Glutamatergic neuron (in vitro differentiated cells): ENCODE results near the gene PCGF5. TPM values are rescaled to one million over a fixed set of nuclear protein-coding genes. Genes with fewer than 3 reads are reported as not detected.
"Not testable (repeated sequence)": the region's sequence is repeated elsewhere in the genome, so short reads cannot be mapped to it uniquely, and the experiment has no call there.

Experiments
- DNase-seq: peaks from one replicate; pipeline ENCODE4 v3.0.0; 2022
- H3K27ac Mint-ChIP-seq: one replicate; pipeline ENCODE4 v1.8.0; 2020; ENCODE audit warnings: mild to moderate bottlenecking, mixed read lengths, inconsistent platforms; ENCODE audit not compliant: unreplicated experiment
- H3K27me3 Mint-ChIP-seq: one replicate; pipeline ENCODE4 v1.8.0; 2020; ENCODE audit warnings: mild to moderate bottlenecking, moderate library complexity, mixed read lengths, inconsistent platforms; ENCODE audit not compliant: unreplicated experiment
- H3K36me3 Mint-ChIP-seq: one replicate; pipeline ENCODE4 v1.8.0; 2020; ENCODE audit warnings: mild to moderate bottlenecking, mixed read lengths, inconsistent platforms; ENCODE audit not compliant: unreplicated experiment
- H3K4me1 Mint-ChIP-seq: one replicate; pipeline ENCODE4 v1.8.0; 2020; ENCODE audit warnings: mild to moderate bottlenecking, low read depth, mixed read lengths, inconsistent platforms; ENCODE audit not compliant: unreplicated experiment
- H3K4me3 Mint-ChIP-seq: one replicate; pipeline ENCODE4 v1.8.0; 2020; ENCODE audit warnings: mild to moderate bottlenecking, mixed read lengths, inconsistent platforms; ENCODE audit not compliant: unreplicated experiment
- H3K9me3 Mint-ChIP-seq: one replicate; pipeline ENCODE4 v1.8.0; 2020; ENCODE audit warnings: mild to moderate bottlenecking, moderate library complexity, mixed read lengths, inconsistent platforms; ENCODE audit not compliant: unreplicated experiment
- CTCF ChIP-seq: fragments of 200-600 bp; sonication (generic); IDR thresholded peaks from one replicate; pipeline ENCODE4 v1.5.0; 2021; ENCODE audit not compliant: partially characterized antibody, unreplicated experiment
- total RNA-seq: library from RNA; stranded (reverse); fragmentation: NEBNext Ultra II Directional; extraction: Animal tissue kit (Norgen Biotek cat#: 25700); gene quantifications from one replicate; pipeline ENCODE4 v1.2.1, GENCODE V29; 2021; ENCODE audit not compliant: unreplicated experiment

Gene PCGF5
- total RNA-seq, 1 donor from 2014 or later: 3.0 TPM

GRCh38 chr10:91299999-91300575 lies 79.6 kb downstream of the PCGF5 start:
- peaks cover 3% of the 10 kb centered on the region for H3K4me1 Mint-ChIP-seq
- no peak for TF ChIP-seq CTCF
- H3K27ac Mint-ChIP-seq: no peak overlapping the region
- peaks cover 5% of the 10 kb centered on the region for H3K9me3 Mint-ChIP-seq
- no peak overlapping the region for H3K4me3 Mint-ChIP-seq
- DNase-seq: no peak
- no peaks in the 10 kb centered on the region for H3K36me3 Mint-ChIP-seq
- peaks cover 3% of the 10 kb centered on the region for H3K27me3 Mint-ChIP-seq

GRCh38 chr10:91302946-91303345 lies 82.5 kb downstream of the PCGF5 start:
- DNase-seq, H3K36me3 Mint-ChIP-seq, H3K27ac Mint-ChIP-seq, H3K27me3 Mint-ChIP-seq, H3K4me3 Mint-ChIP-seq, H3K4me1 Mint-ChIP-seq, H3K9me3 Mint-ChIP-seq: not testable (repeated sequence)

GRCh38 chr10:91305979-91306378 lies 85.5 kb downstream of the PCGF5 start:
- H3K4me3 Mint-ChIP-seq, H3K27ac Mint-ChIP-seq, H3K4me1 Mint-ChIP-seq: not testable (repeated sequence)

GRCh38 chr10:91307489-91307888 lies 87.0 kb downstream of the PCGF5 start:
- TF ChIP-seq CTCF: no peak
- Mint-ChIP-seq H3K4me1 (no peaks in the 10 kb centered on the region), H3K27ac (no peak overlapping the region), H3K4me3 (no peak overlapping the region), H3K36me3 (no peaks in the 10 kb centered on the region), H3K9me3 (no peaks in the 10 kb centered on the region), H3K27me3 (peaks cover 2% of the 10 kb centered on the region)
- no peak for DNase-seq

More at GRCh38 chr10:91305979-91306378, 85.5 kb downstream of the PCGF5 start:
- H3K9me3 Mint-ChIP-seq, DNase-seq, H3K36me3 Mint-ChIP-seq, H3K27me3 Mint-ChIP-seq: not testable (repeated sequence)

- peaks cover 2% of the 10 kb centered on the region for H3K9me3 Mint-ChIP-seq
- no peak overlapping the region for H3K27ac Mint-ChIP-seq
- TF ChIP-seq CTCF: no peak
- no peaks in the 10 kb centered on the region for H3K36me3 Mint-ChIP-seq
- no peak for DNase-seq
- H3K4me1 Mint-ChIP-seq: no peaks in the 10 kb centered on the region
- peaks cover 2% of the 10 kb centered on the region for H3K27me3 Mint-ChIP-seq
- H3K4me3 Mint-ChIP-seq: no peak overlapping the region
Observed at GRCh38 chr10:91309711-91310110, 89.2 kb downstream of the PCGF5 start.

DNA sequence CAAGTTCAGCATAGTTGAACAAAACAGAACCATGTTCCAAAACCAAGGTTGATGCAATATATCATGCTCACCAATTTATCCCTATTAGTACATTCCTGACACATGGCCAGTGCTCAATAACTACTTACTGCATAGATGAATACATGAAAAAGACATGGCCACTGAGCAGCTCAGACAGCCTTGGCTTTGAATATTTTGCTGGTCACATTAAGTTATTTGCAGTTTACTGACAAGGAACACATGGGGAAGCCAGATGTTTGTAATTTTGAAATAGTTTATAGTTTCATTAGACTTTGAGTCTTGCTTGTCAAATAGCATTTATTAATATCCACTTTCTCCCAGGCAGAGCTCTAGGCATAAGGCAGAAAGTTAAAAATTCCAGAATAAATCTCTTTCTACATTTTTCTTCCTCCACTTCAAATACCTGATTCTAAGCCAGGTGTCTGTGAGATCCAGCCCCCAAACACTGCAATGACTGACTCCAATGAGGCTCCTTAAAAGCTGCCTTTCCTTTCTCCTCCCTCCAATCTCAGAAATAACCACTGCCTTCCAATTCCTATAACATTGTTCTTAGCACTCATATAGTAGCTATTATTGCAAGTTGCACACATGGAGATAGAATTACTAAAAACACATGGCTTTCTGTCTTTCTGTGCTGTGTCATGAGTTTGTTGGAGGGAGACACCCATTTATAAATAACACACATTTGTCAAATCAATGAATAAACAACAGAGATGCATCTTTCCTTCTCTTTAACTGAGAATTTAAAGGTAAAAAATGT lies 91.3 kb downstream of the PCGF5 start:
- DNase-seq: no peak
- H3K9me3 Mint-ChIP-seq: peaks cover 2% of the 10 kb centered on the region
- no peaks in the 10 kb centered on the region for H3K36me3 Mint-ChIP-seq
- no peaks in the 10 kb centered on the region for H3K4me1 Mint-ChIP-seq
- no peak for TF ChIP-seq CTCF
- no peak overlapping the region for H3K4me3 Mint-ChIP-seq
- H3K27me3 Mint-ChIP-seq: peaks cover 2% of the 10 kb centered on the region
- H3K27ac Mint-ChIP-seq: no peak overlapping the region
